CD1c-positive myeloid dendritic cell (primary cell): Measurements from ENCODE around the gene ELL2.
"Not testable (repeated sequence)": the region's sequence is repeated elsewhere in the genome, so short reads cannot be mapped to it uniquely, and the experiment has no call there.

Source experiments
- DNase-seq: peaks from one replicate; pipeline ENCODE4 v3.0.0-alpha.2; 2016; ENCODE audit errors: extremely low spot score

The ELL2 gene

GRCh38 chr5:95907740-95908706 lies 53.6 kb downstream of the ELL2 start:
- no peak for DNase-seq

GRCh38 chr5:95907067-95907705 lies 54.5 kb downstream of the ELL2 start:
- no peak for DNase-seq

GRCh38 chr5:95906398-95906797 lies 55.3 kb downstream of the ELL2 start:
- DNase-seq = not testable (repeated sequence)

DNA sequence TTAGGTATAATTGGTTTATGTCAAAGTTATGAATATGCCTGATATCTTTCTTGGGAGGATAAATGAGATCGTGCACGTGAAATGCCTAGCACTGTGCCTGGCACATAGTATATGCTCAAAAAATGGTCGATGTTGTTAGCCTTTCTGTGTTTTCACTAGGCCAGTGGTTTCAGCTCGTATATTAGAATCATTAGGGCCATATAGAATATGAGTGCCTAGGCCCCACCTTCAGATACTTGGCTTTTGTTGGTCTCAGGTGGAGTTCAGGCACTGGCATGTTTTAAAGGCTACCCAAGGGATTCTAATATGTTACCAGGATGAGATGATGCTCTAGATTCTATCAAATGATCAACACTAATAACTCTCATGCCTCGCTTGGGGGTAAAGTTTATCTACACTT lies 56.8 kb downstream of the ELL2 start:
- no peak for DNase-seq

- DNase-seq = no peak
These were observed 57.8 kb downstream of the ELL2 start for GRCh38 chr5:95903838-95904237.

DNA sequence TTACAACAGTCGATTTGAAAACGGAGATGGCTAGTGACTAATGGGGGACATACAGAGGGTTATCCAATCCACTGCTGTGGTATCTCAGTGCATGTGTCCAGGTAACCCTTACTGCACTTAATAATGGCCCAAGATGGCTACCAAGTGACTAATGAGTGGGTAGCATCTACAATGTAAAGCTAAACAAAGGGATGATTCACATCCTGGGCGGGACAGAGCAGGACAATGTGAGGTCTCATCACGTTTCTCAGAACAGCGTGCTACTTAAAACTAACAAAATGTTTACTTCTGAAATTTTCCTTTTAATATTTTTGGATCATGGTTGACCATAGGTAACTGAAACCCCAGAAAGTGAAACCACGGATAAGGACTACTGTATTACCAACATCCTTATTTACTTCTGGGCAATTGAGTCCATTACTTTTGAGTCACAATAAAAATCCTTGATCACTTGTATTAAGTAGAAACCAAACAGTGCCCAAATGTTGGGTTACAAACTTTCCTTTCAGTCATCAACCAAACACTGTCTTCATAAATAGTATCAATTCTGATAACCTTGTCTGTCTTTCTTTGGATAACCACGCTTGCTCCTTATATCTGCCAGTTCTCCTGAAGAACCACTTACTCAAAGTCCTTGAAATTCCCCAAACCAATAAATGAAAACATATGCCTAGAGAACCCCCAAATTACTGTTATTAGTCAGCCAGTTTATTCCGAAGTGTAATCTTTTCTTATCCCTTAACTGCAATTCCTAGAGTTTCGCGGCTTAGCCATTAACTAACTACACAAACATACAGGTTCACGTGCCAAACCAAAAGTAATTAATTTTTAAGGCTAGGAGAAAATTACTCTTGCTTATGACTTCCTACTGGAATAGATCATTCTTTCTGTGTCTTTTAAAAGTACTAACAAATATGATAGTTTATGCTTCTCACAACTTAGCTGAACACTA lies 59.7 kb downstream of the ELL2 start:
- peak; percentile 33 for DNase-seq

DNA sequence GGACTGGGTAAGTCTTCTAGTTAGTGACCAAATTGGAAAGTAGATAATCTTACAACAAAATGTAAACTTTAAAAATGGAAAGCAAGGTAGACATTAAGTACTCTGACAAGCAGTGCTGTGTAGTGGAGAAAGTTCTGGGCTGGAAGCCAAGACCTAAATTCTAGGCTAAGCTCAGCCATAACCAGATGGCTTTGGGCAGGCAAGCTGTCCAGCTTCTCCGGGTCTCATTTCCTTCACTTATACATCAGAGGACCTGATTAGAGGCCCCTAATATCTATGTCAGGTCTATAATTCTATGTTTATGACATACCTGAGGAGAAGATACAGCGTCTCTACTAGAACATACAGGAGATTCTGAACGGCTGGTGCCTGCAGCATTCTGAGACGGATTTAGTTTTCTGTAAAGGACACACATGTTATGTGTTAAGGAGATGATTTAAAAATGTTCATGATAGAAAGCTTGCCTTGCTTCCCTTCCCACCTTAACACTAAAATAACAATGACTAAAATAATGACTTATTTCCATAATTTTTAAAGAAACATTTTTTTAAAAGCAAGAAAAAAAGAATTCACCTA lies 61.2 kb downstream of the ELL2 start:
- DNase-seq = no peak

DNA sequence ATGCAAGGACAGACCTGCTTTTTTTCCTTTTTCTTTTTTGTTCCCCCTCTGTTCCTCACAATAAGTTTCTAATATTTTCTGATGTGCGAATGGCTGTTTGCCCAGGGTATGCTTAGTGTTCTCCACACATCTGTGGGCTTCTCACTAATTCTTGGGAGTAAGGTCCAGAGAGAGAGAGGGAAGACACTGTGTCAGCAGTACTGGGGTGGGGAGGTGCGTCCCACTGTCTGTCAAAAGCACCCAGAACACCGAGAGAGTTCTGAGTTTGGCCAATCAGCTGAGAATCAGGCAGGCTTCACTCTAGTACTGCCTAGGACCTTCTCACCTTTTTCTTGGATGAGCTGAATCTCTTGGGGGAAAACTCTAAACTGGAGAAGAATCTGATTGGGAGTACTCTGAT lies 61.8 kb downstream of the ELL2 start:
- no peak for DNase-seq

DNA sequence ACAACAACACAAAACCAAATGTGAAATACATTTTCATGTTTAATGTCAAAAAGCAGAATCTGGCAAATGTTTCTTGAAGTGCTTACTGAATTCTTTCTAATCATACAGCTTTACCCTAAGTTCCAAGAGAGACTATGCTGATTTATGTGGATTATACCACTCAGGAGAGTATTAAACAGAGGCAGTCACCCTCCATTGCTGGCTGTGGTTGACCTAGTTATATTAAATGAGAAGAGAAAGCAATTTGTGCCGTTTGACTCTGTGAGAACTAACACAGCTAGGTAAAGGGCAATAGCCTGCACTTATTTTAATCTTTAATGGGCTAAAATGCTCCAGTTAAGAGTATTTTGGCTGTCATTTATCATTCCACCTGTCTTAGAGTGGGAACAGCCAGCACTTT lies 62.6 kb downstream of the ELL2 start:
- no peak for DNase-seq

- no peak for DNase-seq
These were observed 65.9 kb downstream of the ELL2 start for GRCh38 chr5:95895771-95896170.

- DNase-seq = no peak
These were observed 66.4 kb downstream of the ELL2 start for GRCh38 chr5:95895251-95895650.

DNA sequence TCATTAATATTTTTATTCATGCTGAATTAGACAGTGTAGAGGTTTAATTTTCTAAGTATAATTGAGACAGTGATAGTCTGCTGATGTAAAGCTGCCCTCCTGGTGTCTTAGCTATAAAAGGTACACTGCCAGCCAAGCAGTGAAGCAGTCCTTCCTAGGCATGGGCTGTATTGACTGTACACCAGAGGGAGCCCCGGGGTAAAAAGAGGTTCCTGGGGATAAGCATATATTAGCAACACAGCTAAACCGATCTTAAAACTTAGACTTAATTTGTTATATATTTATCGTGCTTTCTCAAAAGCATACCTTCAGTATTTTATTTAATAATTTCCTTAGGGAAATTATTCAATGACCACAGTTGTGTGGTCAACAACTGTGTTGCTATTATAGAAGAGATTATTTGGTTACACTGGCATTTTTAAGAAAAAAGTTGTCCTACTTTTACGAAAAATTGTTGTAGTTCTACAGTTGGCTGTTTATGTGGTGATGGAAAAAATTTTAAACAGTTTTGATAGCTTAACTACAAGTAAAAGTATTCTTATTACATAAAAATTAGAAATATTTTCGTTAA lies 68.8 kb downstream of the ELL2 start:
- DNase-seq = peak; percentile 28

DNA sequence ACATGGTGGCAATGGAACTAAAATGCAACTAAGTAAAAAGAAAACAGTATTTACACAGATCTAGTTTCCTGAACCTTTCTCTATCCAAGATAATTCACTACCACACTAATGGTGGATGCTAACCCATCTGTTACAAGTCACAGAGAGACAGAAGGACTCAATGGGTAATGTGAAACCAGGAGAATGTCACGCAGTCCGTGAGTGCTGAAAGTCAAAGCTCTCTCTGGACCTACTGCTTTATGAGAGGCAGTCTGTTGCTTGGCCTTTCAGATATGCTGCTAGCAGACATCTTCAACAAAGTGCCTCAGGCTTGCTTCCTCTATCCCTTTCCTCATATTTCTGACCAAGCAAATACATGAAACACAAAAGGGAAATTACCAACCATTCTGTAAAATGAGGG lies 70.2 kb downstream of the ELL2 start:
- peak; percentile 4 for DNase-seq

GRCh38 chr5:95889076-95889475 lies 72.6 kb downstream of the ELL2 start:
- no peak for DNase-seq

GRCh38 chr5:95887977-95888376 lies 73.7 kb downstream of the ELL2 start:
- no peak for DNase-seq

DNA sequence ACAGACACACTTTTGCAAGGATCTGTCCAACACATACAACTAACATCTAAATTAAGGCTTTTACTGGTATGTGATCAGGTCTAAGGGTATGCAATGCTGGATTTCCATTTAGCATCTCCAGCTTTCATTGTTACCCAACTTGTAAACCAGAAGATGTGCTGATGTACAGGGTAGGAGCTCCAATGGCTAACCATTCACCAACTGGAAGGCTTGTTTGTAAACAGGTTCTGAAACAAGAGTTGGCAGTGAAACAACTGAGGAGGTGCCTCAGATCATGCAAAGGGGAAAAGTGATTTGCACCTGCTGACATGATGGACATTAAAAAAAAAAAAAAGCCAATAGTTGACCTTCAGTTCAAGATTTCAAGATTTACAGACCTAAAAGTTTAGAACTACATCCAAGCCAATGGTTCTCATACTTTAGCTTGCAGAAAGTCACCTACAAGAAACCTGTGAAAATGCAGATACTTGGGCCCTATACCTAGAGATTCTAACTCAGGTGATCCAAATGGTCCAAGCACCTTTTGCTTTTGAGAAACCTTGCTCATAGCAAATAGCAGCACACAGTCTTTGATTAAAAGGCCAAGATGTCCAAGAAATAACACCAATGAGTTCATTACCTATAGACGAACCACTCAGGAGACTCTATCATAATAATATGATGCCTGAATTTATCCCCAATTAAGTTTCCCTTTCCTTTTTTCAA lies 75.2 kb downstream of the ELL2 start:
- no peak for DNase-seq

DNA sequence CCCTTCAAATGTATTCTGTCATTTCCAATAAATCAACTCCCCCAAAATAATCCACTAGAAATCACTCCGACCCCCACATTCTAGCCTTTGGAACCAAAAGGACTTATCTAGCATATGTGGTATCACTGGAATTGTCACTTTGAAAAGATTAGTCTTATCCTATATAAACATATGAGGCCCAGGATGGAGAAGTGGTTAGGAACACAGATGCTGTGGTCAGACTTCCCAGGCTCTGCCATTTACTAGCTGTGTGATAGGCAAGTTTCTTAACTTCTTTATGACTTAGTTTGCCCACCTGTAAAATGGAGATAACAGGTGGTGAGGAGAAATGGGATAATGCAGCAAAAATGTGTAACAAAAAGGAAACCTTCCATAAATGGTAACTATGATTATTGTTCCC lies 77.1 kb downstream of the ELL2 start:
- DNase-seq = no peak

GRCh38 chr5:95884017-95884325 lies 77.7 kb downstream of the ELL2 start:
- no peak for DNase-seq

GRCh38 chr5:95883185-95884016 lies 78.2 kb downstream of the ELL2 start:
- DNase-seq = no peak

DNA sequence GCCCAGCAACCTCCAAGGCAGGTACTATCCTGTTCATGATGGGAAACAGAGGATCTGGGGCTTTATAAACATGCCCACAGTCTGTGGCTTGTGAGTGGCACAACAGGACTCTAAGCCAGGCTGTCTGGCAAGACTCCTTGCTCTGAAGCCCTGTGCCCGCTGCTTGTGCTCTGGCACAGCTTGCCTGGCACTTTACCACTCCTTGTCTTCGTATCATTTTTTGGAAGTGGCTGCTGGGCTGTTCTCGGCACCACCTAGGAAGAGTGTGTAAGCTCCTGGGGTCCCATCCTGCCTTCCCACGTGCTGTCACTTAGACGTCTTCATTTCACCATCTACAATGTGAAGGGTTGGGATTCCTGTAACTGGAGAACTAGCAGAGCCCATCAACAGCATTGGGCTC lies 79.8 kb downstream of the ELL2 start:
- no peak for DNase-seq
